G401.6 (cell line): ENCODE results near the gene BCAS3.

Experiments
- FAIRE-seq: peaks from 2 replicates; lab custom pipeline; 2012; peaks lifted over from hg19 to GRCh38; lab: Jason Lieb, UNC

The BCAS3 gene

GRCh38 chr17:61323003-61323908 lies 645.6 kb downstream of the BCAS3 start:
- FAIRE-seq, result no peak

GRCh38 chr17:61323909-61324868 lies 646.5 kb downstream of the BCAS3 start:
- no peak for FAIRE-seq

GRCh38 chr17:61324950-61325349 lies 647.3 kb downstream of the BCAS3 start:
- no peak for FAIRE-seq

GRCh38 chr17:61325382-61326073 lies 647.9 kb downstream of the BCAS3 start:
- no peak for FAIRE-seq

- no peak for FAIRE-seq
Observed at GRCh38 chr17:61326330-61326729, 648.7 kb downstream of the BCAS3 start.

GRCh38 chr17:61328351-61328750 lies 650.7 kb downstream of the BCAS3 start:
- no peak for FAIRE-seq

- FAIRE-seq, result no peak
Observed at GRCh38 chr17:61330174-61331150, 652.8 kb downstream of the BCAS3 start.

- no peak for FAIRE-seq
Observed at GRCh38 chr17:61331178-61331577, 653.5 kb downstream of the BCAS3 start.

GRCh38 chr17:61331886-61332285 lies 654.2 kb downstream of the BCAS3 start:
- FAIRE-seq, result no peak

GRCh38 chr17:61333136-61333535 lies 655.5 kb downstream of the BCAS3 start:
- no peak for FAIRE-seq

GRCh38 chr17:61334673-61335072 lies 657.0 kb downstream of the BCAS3 start:
- no peak for FAIRE-seq

GRCh38 chr17:61335105-61335844 lies 657.6 kb downstream of the BCAS3 start:
- FAIRE-seq, result no peak

- no peak for FAIRE-seq
Observed at GRCh38 chr17:61335845-61336655, 658.4 kb downstream of the BCAS3 start.

GRCh38 chr17:61337290-61337689 lies 659.6 kb downstream of the BCAS3 start:
- no peak for FAIRE-seq

GRCh38 chr17:61338000-61338798 lies 660.5 kb downstream of the BCAS3 start:
- FAIRE-seq, result no peak

GRCh38 chr17:61338874-61339478 lies 661.3 kb downstream of the BCAS3 start:
- FAIRE-seq, result no peak

- FAIRE-seq, result no peak
Observed at GRCh38 chr17:61340431-61341209, 663.0 kb downstream of the BCAS3 start.
